Kasumi-1 (cell line): Measurements from ENCODE around the gene HELZ2.
A peak's percentile ranks its signal among the peaks of the same experiment; 100 is the strongest.

Source experiments
- DNase-seq, 2 experiments: peaks; one replicate each; lab custom pipeline; 2025; lab: John Stamatoyannopoulos, UW

HELZ2 gene

DNA sequence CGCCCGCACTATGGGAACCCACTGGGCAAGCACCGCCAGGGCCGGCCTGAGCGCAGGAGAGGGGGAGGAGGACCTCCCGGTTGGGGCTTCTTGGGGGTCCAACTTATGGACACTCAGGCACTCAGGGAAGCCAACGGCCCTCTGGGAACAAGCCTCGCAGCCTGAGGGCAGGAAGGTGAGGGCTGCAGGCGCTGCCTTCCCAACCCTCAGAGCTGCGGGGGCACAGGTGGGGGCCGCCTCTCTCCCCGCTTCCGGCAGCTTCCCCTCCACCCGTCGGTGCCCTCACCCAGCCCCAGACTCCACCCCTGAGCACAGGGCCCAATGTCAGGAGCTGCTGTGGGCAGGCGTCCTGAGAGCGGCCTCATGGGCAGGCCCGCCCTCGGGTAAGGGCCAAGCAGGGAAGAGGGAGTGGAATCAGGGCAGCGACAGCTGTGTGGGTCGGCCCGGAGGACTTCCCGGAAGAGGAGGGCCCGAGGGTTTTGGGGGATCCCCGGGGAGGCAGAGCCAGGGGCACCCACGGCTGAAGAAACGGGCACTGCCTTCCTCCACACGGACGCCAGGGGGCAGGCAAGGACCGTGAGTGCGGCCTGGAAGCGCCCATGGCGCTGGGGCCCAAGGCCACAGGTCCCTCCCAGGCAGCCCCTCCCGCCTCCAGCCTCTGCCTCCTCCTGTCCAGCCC, 36.4 kb downstream of the HELZ2 start:
- DNase-seq = peak; percentile 79 to 81

DNA sequence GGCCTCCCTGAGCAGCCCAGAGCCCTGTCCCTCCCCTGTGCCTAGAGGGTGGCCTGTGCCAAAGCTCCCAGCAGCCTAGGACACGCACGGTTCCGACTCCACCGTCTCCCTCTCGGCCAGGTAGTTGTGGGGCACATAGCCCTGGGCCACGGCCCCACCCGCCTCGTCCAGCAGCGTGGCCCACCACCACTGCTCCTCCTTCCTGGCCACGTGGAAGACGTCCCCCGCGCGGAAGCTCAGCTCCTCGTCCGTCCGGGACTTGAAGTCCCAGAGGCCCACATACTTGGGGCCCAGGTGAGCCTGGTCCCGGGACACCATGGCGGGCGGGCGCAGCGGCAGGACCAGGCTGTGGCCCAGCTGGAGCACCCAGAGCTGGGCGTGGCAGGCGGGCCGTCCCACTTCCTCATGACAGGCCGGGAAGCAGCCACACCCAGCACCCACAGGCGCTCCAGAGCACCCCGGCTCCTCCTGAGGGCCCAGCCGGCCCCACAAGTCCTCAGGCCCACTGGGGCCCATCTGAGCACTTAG, 37.0 kb downstream of the HELZ2 start, which contains the start of gene PTK6:
Gene PTK6, minus strand, starts transcription at position 380 of the 528 bp plus-strand sequence. Its CDS starts 62 bp downstream, at position 318.
- peak in 1 of 2 experiments; percentile 17 for DNase-seq

DNA sequence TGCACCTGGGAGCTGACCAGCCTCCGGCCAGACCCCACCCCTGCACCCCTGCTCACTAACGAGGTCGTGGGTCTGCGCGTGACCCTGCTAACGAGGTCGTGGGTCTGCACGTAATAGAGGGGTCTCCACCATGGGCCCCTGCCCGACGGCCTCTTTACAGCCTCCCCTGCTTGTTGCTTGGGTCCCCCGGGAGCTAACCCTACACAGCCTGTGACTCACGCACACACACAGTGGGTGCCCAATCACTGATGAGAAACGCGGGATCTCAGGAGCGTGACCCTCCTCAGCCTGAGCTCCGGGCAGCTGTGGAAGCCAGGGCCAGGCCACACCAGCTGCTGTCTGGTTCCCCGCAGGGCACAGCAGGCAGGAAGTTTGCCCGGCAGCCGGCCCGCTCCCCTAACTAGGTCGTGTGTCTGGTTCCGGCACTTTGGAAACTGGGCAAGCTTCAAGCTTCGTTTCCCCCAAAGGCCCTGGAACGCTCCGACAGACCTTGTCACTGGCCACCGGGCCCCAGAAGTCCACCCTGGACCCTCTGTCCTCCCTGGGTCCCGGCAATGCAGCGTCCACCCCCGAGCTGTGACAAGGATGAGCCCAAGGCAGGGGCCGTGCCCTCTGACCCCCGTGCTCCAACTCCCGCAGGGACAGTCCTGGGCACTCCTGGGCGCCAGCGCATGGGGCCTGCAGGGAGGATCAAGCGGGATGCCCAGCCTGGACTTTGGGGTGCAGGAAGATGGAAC, 37.6 kb downstream of the HELZ2 start:
- DNase-seq = no peak

DNA sequence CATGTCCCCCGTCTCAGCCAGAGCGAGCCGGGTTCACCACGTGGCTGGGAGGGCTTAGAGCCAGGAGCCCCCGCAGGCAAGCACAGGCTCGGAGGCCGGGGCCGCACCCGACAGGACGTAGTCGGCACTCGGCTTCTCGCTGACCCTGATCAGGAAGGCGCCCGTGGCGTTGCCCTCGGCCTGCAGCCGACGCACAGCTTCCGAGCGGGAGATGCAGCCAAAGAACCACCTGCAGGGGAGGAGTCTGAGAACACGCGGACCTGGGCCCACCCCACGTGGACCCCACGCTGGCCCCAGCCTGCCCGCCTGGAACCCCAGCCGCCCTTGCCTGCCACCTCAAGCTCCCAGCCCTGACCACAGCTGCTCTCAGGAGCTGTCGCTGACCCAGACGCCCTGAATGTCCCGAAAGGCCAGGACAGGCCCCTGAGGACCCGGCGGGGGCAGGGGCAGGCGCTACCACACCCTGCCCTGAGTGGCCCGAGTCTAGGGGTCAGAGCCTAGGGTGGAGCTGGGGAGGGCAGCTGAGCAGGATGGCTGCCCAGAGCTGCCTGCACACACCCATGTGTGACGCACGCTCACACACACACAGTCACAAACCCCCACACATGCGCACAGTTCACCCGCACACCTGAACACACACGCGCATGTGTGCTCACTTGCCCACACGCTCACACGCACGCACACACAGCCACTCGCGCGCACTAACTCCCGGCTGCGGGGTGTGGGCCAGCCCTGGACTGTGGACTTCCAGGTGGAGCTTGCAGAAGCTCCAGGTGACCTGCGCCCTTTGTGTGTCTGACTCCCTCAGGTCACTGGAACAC, 39.0 kb downstream of the HELZ2 start:
- no peak for DNase-seq

DNA sequence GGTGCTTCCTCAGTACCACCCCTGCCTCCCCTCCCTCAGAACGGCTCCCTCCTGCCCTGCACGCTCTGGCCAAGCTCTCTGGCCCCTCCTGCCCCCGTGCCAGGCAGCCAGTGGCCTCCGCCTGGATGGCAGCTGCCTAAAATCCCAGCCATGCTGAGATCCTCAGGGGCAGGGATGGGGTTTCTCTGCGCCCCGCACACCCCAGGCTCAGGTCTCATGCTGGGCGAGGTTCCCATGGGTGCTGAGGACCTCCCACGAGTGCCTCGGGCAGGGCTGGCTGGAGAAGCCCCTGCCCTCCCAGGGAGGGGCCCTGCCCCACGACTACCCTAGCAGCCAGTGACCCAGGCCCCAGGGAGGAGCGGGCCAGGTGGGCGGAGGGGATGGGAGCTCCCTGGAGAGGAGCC, 39.6 kb downstream of the HELZ2 start:
- DNase-seq = no peak

DNA sequence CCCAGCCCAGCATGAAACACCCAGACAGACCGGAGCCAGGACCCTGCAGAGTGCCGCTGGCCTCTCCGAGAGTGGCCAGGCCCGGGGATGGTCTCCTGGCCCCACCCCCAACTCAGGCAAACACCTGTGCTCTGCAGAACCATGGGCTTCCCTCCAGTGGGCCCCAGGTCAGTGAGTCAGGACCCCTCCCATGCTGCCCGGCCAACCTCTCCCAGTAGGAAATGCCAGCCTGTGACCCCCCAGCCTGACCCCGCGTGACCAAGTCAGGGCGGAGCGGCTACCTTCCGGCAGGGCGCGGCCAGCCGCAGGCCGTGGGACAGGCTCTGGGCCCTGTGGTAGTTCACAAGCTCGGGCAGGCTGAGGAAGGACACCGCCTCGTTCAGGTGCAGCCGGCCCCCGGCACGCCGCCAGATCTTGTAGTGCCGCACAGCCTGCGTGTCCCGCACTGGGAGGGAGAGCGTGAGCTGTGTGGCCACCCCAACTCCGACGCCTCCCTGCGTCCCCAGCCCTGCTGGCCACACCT, 40.1 kb downstream of the HELZ2 start:
- no peak for DNase-seq

DNA sequence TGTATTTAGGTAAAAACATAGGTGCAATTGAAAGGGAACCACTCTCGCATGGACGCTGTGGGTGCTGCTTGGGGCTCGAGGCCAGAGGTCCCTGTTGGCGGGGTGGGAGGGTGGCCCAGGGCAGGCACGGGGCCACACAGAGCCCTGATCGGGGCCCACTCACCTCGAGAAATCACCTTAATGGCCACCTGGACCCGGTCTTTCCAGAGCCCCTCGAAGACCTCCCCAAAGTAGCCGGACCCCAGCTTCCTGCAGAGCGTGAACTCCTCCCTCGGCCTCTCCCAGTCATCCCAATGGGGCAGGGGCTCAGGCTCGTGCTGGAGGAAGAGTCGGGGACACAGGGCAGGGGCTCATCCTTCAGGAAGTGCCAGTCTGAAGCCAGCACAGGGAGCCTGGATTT, 40.7 kb downstream of the HELZ2 start:
- no peak for DNase-seq

DNA sequence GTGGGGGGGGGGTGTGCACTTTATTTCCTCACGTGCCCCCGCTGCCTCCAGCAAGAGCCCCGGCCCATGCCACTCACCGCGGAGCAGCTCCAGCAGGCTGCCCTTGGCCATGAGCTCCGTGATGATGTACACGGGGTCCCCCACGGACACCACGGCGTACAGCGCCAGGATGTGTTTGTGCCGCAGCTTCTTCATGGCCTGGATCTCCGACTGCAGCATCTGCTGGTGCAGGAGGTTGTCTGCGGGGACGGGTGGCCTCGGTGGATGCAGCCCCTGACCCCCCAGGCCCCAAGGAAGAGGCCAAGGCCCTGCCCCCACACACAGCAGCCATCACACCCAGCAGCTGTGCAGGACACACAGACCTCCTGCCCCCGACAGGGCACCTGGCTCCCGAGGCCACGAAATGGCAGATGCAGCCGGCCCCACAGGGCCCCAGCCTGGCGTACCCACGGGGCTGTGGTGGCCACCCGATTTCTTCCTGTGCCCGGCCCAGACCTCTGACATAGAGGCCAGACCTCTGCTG, 41.5 kb downstream of the HELZ2 start:
- DNase-seq = no peak

DNA sequence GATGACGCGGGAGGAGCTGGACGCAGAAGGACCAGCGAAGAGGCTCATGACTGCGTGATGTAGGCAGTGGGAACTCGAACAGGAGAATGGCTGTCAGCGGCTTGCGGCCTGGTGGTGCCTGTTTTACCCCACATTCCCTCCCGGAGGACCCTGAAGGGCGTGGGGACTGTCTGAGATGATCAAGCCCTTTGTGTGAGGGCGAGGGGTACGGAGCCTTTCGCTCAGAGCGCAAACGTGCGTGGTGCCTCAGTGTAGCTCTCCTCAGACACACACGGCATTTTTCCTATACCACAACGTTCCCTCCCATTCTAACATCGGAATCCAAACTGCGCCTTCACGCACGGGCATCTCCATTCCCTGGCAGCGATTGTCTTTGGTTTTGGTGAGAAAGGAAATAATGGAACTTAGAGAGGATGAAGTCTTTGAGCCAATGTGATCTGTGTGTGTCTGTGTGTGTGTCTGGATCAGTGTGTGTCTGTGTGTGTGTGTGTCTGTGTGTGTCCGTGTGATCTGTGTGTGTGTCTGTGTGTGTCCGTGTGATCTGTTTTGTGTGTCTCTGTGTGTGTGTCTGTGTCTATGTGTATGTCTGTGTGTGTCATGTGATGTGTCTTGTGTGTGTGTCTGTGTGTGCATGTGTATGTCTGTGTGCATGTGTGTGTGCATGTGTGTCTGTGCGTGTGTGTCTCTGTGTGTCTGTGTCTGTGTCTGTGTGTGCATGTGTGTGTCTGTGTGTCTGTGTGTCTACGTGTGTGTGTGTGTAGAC, 42.2 kb downstream of the HELZ2 start:
- no peak for DNase-seq

DNA sequence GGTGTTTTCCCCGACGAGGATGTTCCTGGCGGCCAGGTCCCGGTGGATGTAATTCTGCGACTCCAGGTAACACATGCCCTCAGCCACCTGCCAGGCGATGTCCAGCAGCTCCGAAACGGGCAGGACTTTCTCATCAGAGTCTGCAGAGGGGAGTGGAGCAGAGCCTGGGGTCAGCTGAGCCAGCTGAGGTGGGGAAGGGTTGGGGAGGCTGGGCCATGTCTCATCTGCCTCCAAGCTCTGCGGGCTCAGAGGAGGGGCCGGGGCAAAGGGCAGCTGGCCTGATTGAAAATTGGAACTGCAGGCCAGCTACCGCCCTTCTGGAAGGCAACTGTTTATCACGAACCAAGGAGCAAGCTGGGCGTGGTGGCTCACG, 43.3 kb downstream of the HELZ2 start:
- DNase-seq = no peak

DNA sequence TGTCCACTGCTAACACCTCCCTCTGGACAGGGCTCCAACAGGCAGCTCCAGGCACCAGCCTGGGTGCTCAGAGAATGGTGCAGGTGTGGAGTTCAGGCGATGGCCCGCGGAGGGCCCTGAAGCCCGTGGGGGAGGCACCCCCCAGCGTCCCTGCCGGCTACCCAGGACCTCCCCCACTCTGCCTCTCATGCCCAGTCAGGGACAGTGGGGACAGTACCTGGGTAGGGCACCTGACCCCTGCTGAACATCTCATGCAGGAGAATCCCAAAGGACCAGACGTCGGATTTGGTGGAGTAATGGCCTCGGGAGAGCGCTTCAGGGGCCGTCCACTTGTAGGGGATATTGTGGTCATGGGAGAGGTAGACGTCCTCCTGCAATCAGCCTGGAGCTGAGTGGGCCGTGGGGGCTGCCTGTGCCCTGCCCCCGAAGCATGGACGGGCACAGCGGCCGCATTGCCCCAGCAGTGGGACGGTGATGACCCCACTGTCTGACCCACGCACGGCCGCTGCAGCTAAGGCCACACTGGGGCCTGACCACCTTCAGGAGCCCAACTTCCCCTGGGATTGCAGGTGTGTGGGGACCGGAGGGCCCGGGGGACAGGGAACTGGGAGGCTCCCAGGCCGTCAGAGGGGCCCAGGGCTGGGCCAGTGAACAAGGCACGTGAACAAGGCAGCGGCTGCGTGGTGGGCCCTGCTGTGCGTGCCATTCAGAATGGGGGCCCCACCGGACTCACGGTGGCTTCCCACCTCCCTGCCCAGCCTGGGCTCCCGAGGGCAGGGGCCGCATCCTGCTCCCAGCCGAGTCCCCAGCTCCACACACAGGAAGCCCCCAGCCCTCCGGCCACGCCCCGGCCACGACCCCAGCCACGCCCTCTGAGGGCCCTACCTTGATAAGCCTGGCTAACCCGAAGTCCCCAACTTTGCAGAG, 43.9 kb downstream of the HELZ2 start:
- no peak for DNase-seq

DNA sequence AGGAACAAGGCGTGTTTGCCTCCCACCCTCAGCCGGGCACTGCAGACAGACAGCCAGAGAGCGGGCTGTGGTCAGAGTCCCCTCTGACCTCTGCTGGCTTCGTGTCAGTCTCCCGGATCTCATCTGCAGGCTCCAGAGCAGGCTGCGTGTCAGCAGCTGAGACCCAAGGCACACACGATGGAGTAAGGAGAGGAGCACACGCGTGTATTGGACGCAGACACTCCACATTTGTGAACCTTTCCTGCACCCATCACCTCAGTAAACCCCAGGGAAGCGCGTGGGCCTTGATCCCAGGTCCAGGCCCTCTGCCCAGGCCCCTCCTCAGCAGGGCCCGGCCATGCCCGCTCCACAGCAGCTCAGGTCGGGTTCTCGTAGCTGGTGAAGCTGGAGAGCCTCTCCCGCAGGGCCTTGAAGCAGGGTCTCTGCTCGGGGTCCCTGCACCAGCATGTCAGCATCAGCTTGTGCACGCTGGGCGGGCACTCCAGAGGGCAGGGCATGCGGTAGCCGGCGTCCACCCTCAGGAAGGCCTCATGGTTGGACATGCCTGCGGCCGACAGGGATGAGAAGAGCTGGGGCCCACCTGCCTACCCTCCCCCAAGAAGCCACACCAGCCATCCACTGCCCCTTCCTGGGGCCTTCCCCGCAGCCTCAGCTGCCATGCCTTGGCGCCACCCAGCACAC, 44.7 kb downstream of the HELZ2 start:
- DNase-seq = no peak

DNA sequence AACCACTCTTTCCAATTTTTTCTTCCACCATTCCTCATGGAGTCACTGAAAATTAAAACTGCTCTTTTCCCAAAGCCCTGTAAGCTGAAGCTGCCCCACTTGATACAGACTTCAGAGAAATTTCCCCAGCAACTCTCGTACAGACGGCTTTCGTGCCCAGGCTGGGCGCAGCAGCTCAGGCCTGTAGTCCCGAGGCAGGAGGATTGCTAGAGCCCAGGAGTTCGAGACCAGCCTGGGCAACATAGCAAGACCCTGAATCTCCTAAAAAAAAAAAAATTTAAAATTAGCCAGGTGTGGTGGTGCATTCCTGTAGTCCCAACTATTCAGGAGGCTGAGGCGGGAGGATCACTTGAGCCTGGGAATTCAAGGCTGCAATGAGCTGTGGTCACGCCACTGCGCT, 46.9 kb downstream of the HELZ2 start:
- DNase-seq = no peak

DNA sequence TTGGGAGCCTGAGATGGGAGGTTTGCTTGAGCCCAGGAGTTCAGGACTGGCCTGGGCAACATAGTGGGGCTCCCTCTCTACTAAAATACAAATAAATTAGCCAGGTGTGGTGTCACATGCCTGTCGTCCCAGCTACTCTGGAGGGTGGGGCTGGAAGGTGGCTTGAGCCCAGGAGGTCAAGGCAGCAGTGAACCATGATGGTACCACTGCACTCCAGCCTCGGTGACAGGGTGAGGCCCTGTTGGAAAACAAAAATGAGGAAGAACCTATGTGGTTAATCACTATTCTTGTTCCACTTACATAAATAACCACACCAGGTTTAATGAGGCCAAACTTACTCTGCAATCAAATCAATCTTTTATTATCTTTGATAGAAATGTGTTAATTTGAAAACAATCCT, 48.1 kb downstream of the HELZ2 start:
- no peak for DNase-seq

DNA sequence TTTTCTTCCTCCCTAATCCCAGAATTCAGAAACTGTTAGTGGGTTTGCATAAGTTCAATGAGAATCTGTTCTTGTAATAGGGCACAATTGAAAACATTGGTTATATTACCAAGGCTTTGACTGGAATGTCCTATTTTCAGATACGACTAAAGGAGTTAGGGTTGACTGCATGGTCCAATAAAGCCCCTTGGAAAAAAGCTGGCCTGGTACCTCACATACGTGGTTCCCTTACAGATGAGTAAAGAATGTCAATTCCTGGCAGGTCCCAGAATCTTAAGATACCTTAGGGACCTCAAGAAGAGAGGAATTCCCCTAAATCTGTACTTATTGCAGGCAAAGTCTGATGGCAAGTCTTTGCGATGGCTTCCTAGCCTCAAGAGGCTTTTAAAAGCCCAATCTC, 48.9 kb downstream of the HELZ2 start:
- no peak for DNase-seq
